ENCODE measurements around the gene R3HDM2.

GRCh38 chr12:57418255-57418654, 12.6 kb downstream of the R3HDM2 start:
- TF ChIP-seq, protein P1, sequence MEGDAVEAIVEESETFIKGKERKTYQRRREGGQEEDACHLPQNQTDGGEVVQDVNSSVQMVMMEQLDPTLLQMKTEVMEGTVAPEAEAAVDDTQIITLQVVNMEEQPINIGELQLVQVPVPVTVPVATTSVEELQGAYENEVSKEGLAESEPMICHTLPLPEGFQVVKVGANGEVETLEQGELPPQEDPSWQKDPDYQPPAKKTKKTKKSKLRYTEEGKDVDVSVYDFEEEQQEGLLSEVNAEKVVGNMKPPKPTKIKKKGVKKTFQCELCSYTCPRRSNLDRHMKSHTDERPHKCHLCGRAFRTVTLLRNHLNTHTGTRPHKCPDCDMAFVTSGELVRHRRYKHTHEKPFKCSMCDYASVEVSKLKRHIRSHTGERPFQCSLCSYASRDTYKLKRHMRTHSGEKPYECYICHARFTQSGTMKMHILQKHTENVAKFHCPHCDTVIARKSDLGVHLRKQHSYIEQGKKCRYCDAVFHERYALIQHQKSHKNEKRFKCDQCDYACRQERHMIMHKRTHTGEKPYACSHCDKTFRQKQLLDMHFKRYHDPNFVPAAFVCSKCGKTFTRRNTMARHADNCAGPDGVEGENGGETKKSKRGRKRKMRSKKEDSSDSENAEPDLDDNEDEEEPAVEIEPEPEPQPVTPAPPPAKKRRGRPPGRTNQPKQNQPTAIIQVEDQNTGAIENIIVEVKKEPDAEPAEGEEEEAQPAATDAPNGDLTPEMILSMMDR (IDR thresholded peaks at IDR 0.05): no peak
- TF ChIP-seq POLR2A (IDR thresholded peaks at IDR 0.05): no peak

Measured in adrenal gland (tissue), 5 donors.